A549 (cell line): ENCODE measurements around the gene PBXIP1.

Experiments
- JUN ChIP-seq, 2 experiments: fragments of >200 bp; sonication (Bioruptor Twin); formaldehyde crosslinking; IDR thresholded peaks; 2 replicates in 1 of 2; 3 replicates in 1 of 2; pipeline ENCODE4 v1.6.1; 2016 to 2017
- POLR2A ChIP-seq: IDR thresholded peaks from 2 replicates; pipeline ENCODE4 v1.6.1; 2012; ENCODE audit warnings: mild to moderate bottlenecking, low read length

DNA sequence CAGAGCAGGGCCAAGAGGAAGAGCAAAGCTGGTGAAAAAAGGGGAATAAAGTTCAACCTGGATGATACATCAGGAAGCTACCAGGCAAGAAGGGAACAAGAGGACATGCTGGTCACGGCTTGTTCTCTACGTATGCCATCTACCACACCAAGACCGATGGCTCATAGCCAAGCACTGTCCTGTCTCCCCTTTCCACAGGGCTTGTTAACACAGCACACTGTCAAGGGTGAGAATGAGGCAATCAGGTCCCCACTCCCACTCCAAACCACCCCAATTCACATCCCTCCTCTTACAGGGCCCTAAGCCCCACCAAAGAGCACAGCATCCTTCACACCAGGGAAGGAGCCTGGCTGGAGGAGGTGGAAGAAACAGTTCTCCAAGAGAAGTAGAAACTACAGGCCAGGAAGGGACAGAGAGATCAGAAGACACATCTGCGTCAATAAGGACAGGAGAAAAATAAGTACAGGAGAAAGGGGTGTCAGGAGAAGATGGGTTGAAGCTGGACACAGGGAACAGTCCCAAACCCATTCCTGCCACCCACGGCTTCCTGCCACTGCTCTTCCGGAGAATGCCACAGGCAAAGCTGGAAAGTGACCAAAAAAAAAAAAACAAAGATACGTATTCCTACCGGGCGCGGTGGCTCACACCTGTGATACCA, 15.6 kb upstream of the PBXIP1 start:
- TF ChIP-seq POLR2A (no peak), JUN (IDR thresholded peaks at IDR 0.05) (no peak; a peak in 1 of 5 replicates)
